Measurements from ENCODE around the gene ESPN.

DNA sequence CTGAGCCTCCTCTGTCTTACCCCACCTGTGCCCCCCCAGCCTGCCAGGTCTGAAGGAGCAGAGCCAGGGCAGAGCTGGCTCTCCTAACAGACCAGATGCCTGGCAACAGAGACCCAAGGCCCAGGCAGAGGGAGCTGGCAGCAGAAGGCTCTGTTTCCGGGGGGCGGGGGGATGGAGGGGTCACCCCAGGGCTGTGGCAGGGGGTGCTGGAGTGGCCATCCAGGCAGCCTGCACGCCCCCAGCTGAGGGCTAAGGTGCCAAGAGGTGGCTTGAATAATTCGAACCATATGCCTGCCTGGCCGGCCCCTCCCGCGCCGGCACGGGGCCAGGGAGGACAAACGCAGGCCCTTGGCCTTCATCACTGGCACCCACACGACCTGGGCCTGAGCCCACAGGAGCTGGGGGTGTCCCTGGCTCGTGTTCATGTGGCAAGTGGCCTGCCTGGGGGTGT is 82.9 kb downstream of the ESPN start:
- TF ChIP-seq, protein P1, sequence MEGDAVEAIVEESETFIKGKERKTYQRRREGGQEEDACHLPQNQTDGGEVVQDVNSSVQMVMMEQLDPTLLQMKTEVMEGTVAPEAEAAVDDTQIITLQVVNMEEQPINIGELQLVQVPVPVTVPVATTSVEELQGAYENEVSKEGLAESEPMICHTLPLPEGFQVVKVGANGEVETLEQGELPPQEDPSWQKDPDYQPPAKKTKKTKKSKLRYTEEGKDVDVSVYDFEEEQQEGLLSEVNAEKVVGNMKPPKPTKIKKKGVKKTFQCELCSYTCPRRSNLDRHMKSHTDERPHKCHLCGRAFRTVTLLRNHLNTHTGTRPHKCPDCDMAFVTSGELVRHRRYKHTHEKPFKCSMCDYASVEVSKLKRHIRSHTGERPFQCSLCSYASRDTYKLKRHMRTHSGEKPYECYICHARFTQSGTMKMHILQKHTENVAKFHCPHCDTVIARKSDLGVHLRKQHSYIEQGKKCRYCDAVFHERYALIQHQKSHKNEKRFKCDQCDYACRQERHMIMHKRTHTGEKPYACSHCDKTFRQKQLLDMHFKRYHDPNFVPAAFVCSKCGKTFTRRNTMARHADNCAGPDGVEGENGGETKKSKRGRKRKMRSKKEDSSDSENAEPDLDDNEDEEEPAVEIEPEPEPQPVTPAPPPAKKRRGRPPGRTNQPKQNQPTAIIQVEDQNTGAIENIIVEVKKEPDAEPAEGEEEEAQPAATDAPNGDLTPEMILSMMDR (IDR thresholded peaks at IDR 0.05) = no peak
- TF ChIP-seq POLR2A (IDR thresholded peaks at IDR 0.05) (no peak), EP300 (IDR thresholded peaks at IDR 0.05) (no peak), POLR2AphosphoS5 (IDR thresholded peaks at IDR 0.05) (no peak)

Data from gastroesophageal sphincter (tissue), 3 donors.